GM18520 (cell line): Measurements from ENCODE around the gene PIGV.
"Not testable (repeated sequence)": the region's sequence is repeated elsewhere in the genome, so short reads cannot be mapped to it uniquely, and the experiment has no call there.

Experiments used
- ATAC-seq: cut with Tn5 transposase; IDR thresholded peaks from one replicate; pipeline ENCODE4 v1.9.1; 2021; ENCODE audit not compliant: unreplicated experiment

PIGV gene

DNA sequence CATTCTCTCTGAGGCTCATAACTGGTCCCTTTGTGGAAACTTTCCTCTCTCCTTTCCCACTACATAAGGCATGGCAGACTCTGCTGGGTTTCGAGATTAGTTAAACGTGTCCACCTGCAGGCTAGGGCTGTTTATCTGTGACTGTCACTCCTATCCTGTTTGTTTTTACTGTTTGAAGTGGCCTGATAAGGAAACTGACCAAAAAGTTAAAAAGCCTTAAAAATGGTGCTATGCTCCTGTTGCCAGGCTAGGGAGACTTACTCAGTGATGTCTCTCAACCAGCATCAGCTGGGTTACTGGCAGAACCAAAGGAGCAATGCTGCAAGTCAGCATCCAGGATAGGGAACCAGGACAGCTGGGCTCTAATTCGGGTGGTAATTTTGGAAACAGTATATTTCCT lies 3.9 kb downstream of the PIGV start:
- no peak for ATAC-seq

DNA sequence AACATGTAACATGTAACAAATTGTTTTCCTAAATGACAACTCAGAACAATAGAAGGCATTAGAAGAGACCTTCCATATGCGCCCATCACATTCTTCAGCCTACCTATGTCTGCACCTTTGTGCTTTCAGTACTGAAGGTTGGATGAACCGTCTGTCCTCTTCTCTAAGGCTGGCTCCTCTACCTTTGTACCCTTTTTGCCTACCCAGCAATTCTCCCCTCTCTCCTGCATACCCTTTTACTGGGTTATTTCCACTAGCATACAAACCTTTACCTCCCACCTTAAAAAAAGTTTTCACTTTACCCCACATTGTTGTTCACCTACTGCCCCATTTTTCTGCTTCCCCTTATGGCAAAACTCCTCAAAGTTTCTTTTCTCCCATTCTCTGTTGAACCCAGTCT lies 5.2 kb downstream of the PIGV start:
- ATAC-seq: no peak

GRCh38 chr1:26794391-26794790 lies 6.6 kb downstream of the PIGV start:
- no peak for ATAC-seq

DNA sequence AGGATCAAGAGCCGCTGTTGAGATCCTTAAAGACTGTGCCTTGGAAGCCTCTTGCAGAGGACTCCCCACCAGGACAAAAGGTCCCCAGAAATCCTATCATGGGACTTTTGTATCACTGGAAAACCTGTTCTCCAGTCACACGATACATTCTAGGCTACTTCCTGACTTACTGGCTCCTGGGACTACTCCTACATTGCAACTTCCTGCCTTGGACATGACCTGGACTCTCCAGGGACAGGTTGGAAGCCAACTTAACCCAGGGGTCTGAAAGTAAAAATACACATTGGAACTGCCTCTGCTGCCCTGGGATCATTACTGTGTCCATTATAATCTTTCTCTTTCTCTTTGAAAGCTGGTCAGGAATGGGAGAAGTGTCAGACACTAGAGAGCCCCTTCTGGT lies 9.9 kb downstream of the PIGV start:
- no peak for ATAC-seq

DNA sequence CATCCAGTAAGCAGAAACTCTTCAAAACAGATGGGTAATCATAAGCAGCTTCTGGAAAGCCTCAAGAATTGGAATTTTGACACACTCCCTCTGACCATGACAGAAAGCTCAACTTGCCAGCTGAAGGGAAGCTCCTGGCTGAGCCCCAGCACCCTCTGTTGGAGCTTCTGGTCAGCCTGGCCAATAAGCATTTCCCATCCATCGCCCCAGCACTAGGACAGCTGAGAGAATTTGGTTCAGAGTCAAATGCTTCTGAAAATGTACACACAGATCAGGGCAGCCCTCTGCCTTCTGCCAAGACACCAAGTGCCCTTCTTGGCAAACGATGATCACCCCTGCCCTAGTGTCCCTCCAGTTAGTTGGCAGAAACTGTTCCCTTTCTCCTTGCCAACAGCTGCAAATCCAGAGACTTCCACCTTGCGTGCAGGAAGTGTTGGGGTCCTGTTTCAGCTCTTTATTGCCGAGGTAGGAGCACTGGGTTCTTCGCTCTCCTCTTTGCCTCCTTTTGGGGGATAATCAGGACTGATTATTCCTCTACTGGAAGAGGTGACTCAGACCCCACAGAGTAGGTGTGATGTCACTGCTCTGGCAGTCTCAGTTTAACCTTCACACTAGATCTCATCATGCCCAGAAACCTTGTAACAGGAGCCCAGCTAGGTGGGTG lies 11.9 kb downstream of the PIGV start:
- no peak for ATAC-seq

DNA sequence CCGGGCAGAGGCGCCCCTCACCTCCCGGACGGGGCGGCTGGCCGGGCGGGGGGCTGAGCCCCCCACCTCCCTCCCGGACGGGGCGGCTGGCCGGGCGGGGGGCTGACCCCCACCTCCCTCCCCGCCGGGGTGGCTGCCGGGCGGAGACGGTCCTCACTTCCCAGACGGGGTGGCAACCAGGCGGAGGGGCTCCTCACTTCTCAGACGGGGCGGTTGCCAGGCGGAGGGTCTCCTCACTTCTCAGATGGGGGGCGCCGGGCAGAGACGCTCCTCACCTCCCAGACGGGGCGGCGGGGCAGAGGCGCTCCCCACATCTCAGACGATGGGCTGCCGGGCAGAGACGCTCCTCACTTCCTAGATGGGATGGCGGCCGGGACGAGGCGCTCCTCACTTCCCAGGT lies 16.2 kb downstream of the PIGV start:
- not testable (repeated sequence) for ATAC-seq

DNA sequence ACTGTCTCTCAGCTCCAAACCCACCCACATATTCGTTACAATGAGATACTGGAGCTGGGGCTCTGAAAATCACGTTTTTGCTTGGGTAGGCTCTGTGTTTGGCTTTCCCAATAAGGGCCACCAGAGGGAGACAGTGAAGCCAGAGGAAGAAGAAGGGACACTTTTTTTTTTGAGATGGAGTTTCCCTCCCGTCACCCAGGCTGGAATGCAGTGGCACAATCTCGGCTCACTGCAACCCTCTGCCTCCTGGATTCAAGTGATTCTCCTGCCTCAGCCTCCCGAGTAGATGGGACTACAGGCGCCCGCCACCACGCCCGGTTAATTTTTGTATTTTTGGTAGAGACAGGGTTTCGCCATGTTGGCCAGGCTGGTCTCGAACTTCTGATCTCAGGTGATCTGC lies 22.4 kb downstream of the PIGV start:
- not testable (repeated sequence) for ATAC-seq

DNA sequence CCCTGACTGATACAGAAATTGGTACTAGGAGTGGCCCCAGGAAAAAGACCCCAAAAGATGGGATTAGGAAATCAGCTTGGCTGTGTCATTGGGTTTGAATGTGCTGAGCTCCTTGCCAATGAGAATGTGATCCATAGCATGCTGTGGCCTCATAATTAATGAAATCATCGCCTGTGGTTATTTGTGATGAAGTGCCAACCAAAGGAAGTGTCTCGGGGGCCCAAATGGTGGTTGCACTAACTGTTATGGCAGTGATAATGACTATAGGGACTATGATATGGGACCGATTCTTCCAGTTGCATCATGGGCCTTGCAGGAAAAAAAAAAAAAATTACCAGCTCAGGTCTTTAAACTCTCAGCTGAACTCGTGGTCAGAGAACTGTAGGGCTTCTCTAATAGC lies 23.3 kb downstream of the PIGV start:
- ATAC-seq: no peak

- no peak for ATAC-seq
These were observed 24.0 kb downstream of the PIGV start for GRCh38 chr1:26811708-26812107.

- ATAC-seq: no peak
These were observed 26.6 kb downstream of the PIGV start for GRCh38 chr1:26814377-26814776.

DNA sequence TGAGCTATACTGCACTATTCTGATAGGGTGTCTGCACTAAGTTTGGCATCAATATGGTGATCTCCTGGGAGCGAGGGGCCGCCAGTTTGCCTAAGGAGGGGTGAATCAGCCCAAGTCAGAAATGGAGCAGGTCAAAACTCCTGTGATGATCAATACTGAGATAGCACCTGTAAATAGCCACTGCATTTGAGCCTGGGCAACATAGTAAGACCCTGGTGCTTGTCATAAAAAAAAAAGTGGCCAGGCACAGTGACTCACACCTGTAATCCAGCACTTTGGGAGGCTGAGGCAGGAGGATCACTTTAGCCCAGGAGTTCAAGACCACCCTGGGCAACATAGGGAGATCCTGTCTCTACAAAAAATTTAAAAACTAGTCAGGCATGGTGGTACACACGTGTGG lies 27.1 kb downstream of the PIGV start:
- no peak for ATAC-seq

DNA sequence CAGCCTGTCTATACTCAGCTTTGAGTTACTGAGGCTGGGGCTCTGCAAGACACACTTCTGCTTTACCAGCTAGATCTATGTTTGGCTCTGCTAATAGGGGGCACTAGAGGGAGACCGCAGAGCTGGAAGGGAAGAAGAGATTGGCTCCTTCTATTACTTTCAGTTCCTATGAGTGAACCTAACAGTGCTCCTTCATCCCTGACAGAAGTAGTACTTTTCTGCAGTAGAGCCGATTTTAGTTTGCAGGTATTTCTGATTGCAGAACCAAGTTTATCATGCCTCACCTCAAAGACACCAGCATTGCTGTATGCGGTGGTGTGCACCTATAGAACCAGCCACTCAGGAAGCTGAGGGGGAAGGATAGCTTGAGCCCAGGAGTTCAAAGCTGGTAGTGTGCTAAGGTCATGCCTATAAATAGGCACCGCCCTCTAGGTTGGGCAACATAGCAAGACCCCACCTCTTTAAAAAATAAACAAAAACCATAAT lies 33.1 kb downstream of the PIGV start:
- peak; percentile 63 for ATAC-seq

DNA sequence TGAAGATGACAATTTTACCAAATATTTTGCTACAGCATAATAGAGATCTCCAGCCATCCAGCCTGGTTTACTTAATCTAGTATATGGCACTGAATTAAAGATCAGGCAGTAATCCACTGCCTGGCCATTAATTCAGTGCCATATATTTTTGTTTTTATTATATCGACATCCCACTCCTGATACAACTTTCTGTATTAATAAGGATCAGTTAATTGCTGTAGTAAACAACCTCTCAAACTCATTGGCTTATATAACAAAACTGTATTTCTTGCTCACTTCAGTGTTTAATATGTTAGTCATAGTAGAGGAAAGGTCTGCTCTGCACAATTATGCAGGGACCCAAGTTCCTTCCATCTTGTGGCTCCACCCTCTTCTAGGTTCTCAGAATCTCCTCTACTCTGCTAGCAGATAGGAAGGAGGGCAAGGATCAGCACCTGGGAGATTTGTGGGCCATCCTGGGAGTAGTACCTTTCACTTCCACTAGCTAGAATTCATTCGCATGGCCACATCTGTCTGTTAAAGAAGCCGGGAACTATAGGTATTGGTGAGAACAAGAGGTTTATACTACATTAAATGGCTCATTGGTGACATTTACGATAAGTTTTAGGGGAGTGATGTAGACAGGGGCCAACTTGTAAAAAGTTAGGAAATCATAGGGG lies 35.1 kb downstream of the PIGV start:
- no peak for ATAC-seq

- no peak for ATAC-seq
These were observed 37.0 kb downstream of the PIGV start for GRCh38 chr1:26824731-26825130.

DNA sequence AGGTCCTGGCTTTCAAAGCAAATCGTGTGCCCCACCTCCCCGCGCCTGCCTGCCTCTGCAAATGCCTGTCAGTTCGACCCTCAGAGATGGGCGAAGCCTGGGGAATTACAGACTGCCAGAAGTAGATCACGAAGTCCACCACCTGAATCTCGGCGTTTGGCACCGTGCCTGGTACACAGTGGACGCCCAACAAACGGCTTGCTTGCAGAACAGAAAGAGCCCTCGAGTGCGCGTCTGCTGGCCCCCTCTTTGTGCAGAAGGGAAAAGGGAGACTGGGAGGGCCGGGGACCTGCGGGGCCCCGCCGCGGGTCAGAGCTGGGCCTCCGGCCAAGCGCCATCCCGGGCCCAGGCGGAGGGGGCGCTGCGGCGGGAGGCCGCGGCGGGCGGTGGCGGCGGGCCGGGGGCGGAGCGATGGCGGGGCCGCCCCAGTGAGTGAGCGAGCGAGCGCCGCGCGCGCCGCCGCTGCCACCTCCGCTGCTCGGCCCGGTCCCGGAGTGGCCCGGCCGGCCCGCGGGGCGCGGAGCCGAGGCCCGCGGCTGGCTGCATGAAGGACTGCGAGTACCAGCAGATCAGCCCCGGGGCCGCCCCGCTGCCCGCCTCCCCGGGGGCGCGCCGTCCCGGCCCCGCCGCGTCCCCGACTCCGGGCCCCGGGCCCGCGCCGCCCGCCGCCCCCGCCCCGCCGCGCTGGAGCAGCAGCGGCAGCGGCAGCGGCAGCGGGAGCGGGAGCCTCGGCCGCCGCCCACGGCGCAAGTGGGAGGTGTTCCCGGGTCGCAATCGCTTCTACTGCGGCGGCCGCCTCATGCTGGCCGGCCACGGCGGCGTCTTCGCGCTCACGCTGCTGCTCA lies 38.7 kb downstream of the PIGV start, which contains the start of gene ZDHHC18:
ZDHHC18 (plus strand) TSS at position 428 of the 845 bp plus-strand sequence; CDS start at position 545, 117 bp downstream.
- ATAC-seq: peak; percentile 67

DNA sequence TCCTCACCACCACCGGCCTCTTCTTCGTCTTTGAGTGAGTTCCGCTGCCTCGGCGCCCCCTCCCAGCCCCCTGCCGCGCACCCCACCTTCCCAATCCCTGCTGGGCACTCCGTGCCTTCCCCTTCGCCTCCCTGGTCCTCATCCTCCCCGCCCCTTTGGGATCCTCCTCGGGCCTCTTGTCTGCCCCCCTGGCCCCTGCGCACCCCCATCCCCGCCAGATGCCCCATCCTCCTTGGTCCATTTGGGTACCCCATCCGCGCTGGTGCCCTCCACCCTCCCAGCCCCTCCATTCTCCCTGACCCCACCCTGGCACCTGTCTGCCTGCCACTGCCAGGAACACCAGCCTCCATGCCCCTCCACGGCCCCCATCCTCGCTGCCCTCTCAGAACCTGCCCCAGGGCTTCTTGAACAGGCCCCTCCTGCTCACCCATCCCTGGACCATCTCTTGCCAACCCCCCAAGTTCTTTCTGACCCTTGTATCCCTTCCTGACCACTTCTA lies 39.4 kb downstream of the PIGV start:
- ATAC-seq: no peak

- ATAC-seq: no peak
These were observed 39.9 kb downstream of the PIGV start for GRCh38 chr1:26827663-26828062.

DNA sequence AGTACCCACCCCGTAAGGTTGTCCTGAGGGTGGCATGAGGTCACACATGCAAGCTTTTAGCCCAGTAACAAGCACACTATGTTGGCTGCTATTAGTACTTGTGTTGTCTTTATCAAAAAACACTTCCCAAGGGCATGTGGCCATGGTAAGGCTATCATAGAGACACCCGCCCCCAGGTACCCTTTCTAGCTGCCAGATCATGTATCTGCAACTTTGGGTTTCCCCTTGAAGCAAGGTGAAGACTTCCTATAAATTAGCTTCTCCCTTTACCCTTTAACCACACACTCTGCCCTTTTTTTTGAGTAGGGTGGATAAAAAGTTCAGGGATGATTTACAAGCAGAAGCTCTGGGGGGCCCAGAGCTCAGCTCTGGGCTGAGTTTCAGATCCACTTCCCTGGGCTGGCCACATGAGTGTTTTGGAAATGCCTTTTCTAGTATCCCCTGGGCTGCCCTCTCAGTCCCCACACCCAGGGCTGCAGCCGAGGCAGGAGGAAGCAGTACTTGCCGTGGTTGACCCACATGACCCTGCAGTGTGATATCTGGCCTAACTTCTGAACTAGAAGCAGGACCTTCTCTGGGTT lies 40.8 kb downstream of the PIGV start:
- no peak for ATAC-seq

DNA sequence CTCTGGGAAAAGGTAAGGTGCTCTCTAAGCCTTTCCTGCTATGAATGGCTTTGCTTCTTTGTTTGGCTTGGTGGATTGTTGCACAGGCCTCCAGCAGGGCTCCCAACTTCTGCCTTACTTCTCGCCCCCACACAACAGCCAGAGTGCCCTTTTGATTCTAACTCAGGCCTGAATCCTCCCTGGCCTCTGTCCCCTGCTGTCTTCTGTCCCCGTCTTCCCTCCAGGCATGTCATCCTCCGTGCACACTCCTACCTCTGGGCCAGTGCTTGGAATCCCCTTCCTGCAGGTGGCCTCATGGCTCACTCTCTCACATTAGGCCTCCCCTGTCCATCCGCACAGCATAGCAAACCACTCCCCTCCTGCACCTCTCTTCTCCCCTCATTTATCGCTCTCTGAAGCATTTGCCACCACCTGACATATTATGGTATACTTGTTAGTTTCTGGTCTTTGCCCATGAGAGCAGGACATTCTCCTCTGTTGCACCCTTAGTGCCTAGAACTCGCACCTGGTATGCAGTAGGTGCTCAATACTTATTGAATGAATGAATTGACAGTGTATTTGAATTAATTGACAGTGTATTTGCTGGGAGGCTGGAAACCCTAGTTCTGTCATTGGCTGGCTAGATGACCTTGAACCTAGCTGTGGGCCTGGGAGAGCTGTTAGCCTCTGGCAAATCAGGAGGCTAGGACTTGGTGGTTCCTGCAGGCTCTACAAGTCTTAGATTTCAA lies 41.6 kb downstream of the PIGV start:
- ATAC-seq: no peak

DNA sequence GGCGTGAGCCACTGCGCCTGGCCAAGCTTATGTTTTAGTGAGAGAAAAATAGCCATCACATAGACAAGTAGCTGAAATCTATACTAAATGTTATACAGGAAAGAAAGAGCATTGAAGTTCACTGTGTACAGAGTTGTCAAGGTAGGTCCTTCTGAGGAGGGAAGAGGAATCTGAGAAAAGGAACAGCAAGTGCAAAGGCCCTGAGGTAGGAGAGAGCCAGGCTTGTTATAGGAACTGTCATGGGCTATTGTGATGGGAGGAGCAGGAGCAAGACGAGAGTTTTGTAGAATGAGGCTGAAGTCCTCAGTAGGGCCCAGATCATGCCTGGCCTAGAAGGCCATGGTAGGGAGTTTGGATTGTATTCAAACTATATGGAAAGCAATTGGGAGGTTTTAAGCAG lies 43.3 kb downstream of the PIGV start:
- no peak for ATAC-seq
